C4-2B (cell line): ENCODE results near the gene RASA4B.
"Not testable (repeated sequence)": the region's sequence is repeated elsewhere in the genome, so short reads cannot be mapped to it uniquely, and the experiment has no call there.

ENCODE experiments used
- CTCF ChIP-seq: fragments of 450-650 bp; conservative IDR thresholded peaks from 2 replicates; pipeline ENCODE4 v1.5.1; 2017; ENCODE audit warnings: mild to moderate bottlenecking
- ZFX ChIP-seq: fragments of 450-650 bp; IDR thresholded peaks from 2 replicates; pipeline ENCODE4 v1.6.1; 2017

DNA sequence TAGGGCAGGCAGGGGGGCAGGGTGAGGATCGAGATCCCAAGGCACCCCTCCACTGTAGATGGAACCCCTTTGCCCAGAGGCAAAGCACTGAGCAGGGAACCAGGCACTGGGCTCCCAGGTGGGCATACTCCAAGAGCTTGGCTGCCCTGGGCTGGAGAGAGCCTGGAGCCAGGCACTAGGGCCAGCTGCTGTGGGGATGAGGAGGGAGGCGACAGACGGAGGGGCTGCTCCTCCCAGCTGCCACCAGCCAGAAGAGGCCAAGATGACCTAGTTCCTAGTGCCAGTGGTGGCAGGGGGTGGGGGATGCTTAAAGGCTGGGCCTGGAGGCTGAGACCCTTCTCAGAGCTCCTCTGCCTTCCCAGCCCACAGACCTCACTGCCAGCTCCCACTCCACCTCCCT is 1.7 kb downstream of the RASA4B start:
- TF ChIP-seq CTCF, ZFX: not testable (repeated sequence)
